ENCODE data around the gene KCNG2. TPM values are rescaled to one million over a fixed set of nuclear protein-coding genes. Genes with fewer than 3 reads are reported as not detected.
A peak's percentile ranks its signal among the peaks of the same experiment; 100 is the strongest.

Gene KCNG2
- total RNA-seq, 1 donor from 2014 or later, result not detected

GRCh38 chr18:79819064-79819967 is 21.6 kb downstream of the KCNG2 start:
- H3K4me3 Mint-ChIP-seq (ENCODE audit: unreplicated experiment), result no peak overlapping the region
- H3K4me1 Mint-ChIP-seq (ENCODE audit: unreplicated experiment), result no peaks in the 10 kb centered on the region
- no peaks in the 10 kb centered on the region for H3K36me3 Mint-ChIP-seq (ENCODE audit: unreplicated experiment)
- H3K9me3 Mint-ChIP-seq (ENCODE audit: unreplicated experiment), result no peaks in the 10 kb centered on the region
- peaks cover 25% of the 10 kb centered on the region for H3K27me3 Mint-ChIP-seq (ENCODE audit: unreplicated experiment)
- no peak overlapping the region for H3K27ac Mint-ChIP-seq (ENCODE audit: unreplicated experiment)
- peak; percentile 81 for DNase-seq (ENCODE audit: extremely low spot score, unreplicated experiment)
- TF ChIP-seq CTCF (IDR thresholded peaks at IDR 0.05), result no peak

- Mint-ChIP-seq H3K27me3 (ENCODE audit: unreplicated experiment) (peaks cover 20% of the 10 kb centered on the region), H3K9me3 (ENCODE audit: unreplicated experiment) (no peaks in the 10 kb centered on the region), H3K36me3 (ENCODE audit: unreplicated experiment) (no peaks in the 10 kb centered on the region), H3K4me1 (ENCODE audit: unreplicated experiment) (no peaks in the 10 kb centered on the region), H3K27ac (ENCODE audit: unreplicated experiment) (no peak overlapping the region), H3K4me3 (ENCODE audit: unreplicated experiment) (no peak overlapping the region)
- DNase-seq (ENCODE audit: extremely low spot score, unreplicated experiment), result peak; percentile 82
- no peak for TF ChIP-seq CTCF (IDR thresholded peaks at IDR 0.05)
Measured at GRCh38 chr18:79819968-79820351, 22.2 kb downstream of the KCNG2 start.

GRCh38 chr18:79823120-79823519 is 25.4 kb downstream of the KCNG2 start:
- no peak overlapping the region for H3K27ac Mint-ChIP-seq (ENCODE audit: unreplicated experiment)
- peaks cover 13% of the 10 kb centered on the region for H3K27me3 Mint-ChIP-seq (ENCODE audit: unreplicated experiment)
- no peak for TF ChIP-seq CTCF (IDR thresholded peaks at IDR 0.05)
- no peak overlapping the region for H3K4me3 Mint-ChIP-seq (ENCODE audit: unreplicated experiment)
- no peak for DNase-seq (ENCODE audit: extremely low spot score, unreplicated experiment)
- no peaks in the 10 kb centered on the region for H3K9me3 Mint-ChIP-seq (ENCODE audit: unreplicated experiment)
- H3K36me3 Mint-ChIP-seq (ENCODE audit: unreplicated experiment), result no peaks in the 10 kb centered on the region
- H3K4me1 Mint-ChIP-seq (ENCODE audit: unreplicated experiment), result no peaks in the 10 kb centered on the region

GRCh38 chr18:79825913-79826312 is 28.2 kb downstream of the KCNG2 start:
- no peaks in the 10 kb centered on the region for H3K9me3 Mint-ChIP-seq (ENCODE audit: unreplicated experiment)
- TF ChIP-seq CTCF (IDR thresholded peaks at IDR 0.05), result no peak
- peak; percentile 80 for DNase-seq (ENCODE audit: extremely low spot score, unreplicated experiment)
- no peak overlapping the region for H3K27ac Mint-ChIP-seq (ENCODE audit: unreplicated experiment)
- H3K36me3 Mint-ChIP-seq (ENCODE audit: unreplicated experiment), result no peaks in the 10 kb centered on the region
- no peaks in the 10 kb centered on the region for H3K4me1 Mint-ChIP-seq (ENCODE audit: unreplicated experiment)
- peaks cover 13% of the 10 kb centered on the region for H3K27me3 Mint-ChIP-seq (ENCODE audit: unreplicated experiment)
- no peak overlapping the region for H3K4me3 Mint-ChIP-seq (ENCODE audit: unreplicated experiment)

GRCh38 chr18:79826966-79827365 is 29.2 kb downstream of the KCNG2 start:
- peak; percentile 83 for DNase-seq (ENCODE audit: extremely low spot score, unreplicated experiment)
- H3K27me3 Mint-ChIP-seq (ENCODE audit: unreplicated experiment), result peaks cover 13% of the 10 kb centered on the region
- no peaks in the 10 kb centered on the region for H3K36me3 Mint-ChIP-seq (ENCODE audit: unreplicated experiment)
- no peaks in the 10 kb centered on the region for H3K4me1 Mint-ChIP-seq (ENCODE audit: unreplicated experiment)
- H3K27ac Mint-ChIP-seq (ENCODE audit: unreplicated experiment), result no peak overlapping the region
- no peak for TF ChIP-seq CTCF (IDR thresholded peaks at IDR 0.05)
- H3K9me3 Mint-ChIP-seq (ENCODE audit: unreplicated experiment), result no peaks in the 10 kb centered on the region
- no peak overlapping the region for H3K4me3 Mint-ChIP-seq (ENCODE audit: unreplicated experiment)
